ENCODE measurements around the gene A4GALT.

GRCh38 chr22:42686756-42687491, 33.7 kb downstream of the A4GALT start:
- TF ChIP-seq ZNF280B (CRISPR knock-in tag; IDR thresholded peaks at IDR 0.05; ENCODE audit: borderline replicate concordance), result no peak
- TF ChIP-seq KLF16 (CRISPR knock-in tag; IDR thresholded peaks at IDR 0.05), result no peak
- no peak for TF ChIP-seq HMG20B (CRISPR knock-in tag; conservative IDR thresholded peaks at IDR 0.05)
- TF ChIP-seq CTCF (CRISPR knock-in tag; IDR thresholded peaks at IDR 0.05), result no peak
- no peak for TF ChIP-seq TCF7L2 (IDR thresholded peaks at IDR 0.05; ENCODE audit: low read depth, low read length)
- no peak for TF ChIP-seq ZBTB7A (CRISPR knock-in tag; IDR thresholded peaks at IDR 0.05)
- TF ChIP-seq SRSF1 (optimal IDR thresholded peaks at IDR 0.05; ENCODE audit: low read depth, low read length), result no peak
- no peak for TF ChIP-seq GZF1 (CRISPR knock-in tag; IDR thresholded peaks at IDR 0.05)
- TF ChIP-seq THAP11 (CRISPR knock-in tag; IDR thresholded peaks at IDR 0.05), result no peak
- no peak for TF ChIP-seq HOXA5 (CRISPR knock-in tag; IDR thresholded peaks at IDR 0.05)
- TF ChIP-seq PRDM4 (CRISPR knock-in tag; IDR thresholded peaks at IDR 0.05; ENCODE audit: borderline replicate concordance), result no peak
- TF ChIP-seq FOSL1 (CRISPR knock-in tag; IDR thresholded peaks at IDR 0.05; ENCODE audit: borderline replicate concordance), result no peak

All from HepG2 (cell line).